GM20431 (cell line): ENCODE measurements around the gene L3MBTL3.

Experiments
- in situ Hi-C: fragments of 300-500 bp; cut with MseI, MboI; formaldehyde crosslinking; loops from one replicate; pipeline ENCODE4 v1.15.0; 2020; ENCODE audit warnings: low sequenced_read_pairs; ENCODE audit not compliant: unreplicated experiment

The L3MBTL3 gene

DNA sequence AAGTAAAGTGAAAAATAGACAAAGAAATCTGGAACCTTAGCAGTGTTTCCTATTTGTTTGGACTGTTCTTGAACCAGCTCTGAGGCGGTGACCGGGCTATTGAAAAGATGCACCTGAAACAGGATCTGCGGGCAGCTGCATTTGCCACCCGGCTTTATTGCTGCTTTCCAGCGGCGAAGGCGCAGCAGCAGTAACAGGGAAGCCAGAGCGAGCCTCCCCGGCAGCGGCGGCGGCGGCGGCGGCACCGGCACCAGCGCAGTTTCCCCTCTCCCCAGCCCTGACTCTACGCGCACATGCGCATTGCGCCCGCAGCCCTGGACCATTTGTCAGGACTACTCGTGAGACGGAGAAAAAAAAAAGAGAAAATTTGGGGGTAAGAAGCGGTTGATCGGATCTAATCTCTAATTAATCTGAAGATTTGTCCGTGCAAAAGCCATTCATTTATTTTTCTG, at the start of gene L3MBTL3:
Gene L3MBTL3 (plus strand): TSS at position 290 of the 452 bp plus-strand sequence. CDS start 24,119 bp downstream, outside the sequence.
- in situ Hi-C loops: no loop called here

DNA sequence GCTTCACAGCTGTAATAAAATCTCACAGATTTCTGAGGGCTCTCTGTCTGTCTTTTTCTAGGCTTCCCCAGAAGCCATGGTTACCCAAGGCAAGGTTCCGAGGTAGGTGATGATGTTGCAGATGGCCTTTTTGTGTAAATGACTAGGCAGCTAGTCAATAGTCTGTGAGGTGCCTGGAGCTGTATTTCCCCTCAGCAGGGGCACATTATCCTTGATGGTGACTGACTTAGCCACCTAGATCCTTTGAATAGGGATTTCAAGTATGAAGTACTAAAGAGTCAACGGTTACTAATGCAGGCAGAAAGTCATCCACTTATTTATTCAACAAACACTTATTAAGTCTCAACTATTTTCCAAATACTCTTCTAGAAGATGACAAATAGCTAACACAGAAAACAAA, 49.3 kb upstream of the L3MBTL3 start:
- in situ Hi-C loops: no loop called here

DNA sequence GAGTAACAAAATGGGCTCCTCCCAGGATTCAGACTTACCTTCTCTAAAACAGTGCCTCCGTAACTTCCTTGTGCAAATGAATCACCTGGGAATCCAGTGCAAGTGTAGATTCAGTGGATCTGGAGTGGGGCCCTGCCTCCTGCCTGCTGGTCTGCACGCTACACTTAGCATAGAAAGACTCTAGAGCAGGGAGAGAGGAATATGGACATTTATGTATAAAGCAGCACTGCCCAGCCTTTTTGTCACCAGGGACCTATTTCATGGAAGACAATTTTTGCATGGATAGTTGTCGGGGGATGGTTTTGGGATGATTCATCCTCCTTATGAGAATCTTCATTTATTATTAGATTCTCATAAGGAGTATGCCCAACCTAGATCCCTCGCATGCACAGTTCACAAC, 42.3 kb upstream of the L3MBTL3 start:
- in situ Hi-C loops: no loop called here

DNA sequence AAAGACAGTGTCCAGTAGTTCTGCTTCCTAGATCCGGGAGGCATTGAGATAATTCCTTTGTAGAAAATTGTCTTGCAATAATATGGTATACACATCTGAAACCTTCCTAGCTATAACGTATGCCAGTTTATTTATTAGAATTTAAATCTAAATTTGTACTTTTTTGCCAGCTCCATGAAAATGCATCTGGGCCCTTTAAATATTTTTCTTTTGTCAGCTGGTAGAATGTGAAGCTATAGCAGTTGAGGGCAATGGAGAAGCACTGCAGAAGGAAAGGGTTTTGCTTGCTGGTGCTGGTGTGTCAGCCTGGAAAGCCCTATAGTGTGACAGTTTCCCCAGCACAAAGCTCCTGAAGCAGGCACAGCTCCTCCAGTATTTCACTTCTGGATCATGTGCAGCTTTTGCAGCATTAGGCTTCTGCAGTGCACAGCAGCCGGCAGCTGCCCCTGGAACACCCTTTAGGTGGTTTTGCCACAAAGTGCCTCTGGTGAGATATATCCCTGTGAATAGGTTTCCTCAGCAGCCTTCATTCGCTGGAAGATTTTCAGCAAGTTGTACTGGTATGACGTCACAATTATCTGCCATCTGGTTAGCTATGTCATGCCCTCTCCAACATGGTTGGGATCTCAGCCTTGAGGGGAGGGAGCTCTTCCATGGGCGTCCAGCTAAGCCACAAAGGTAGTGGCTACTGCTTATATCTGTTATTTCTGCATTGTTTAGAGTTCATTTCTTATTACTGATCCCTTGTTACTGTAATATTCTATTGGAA, 40.0 kb upstream of the L3MBTL3 start:
- in situ Hi-C loops: no loop called here

DNA sequence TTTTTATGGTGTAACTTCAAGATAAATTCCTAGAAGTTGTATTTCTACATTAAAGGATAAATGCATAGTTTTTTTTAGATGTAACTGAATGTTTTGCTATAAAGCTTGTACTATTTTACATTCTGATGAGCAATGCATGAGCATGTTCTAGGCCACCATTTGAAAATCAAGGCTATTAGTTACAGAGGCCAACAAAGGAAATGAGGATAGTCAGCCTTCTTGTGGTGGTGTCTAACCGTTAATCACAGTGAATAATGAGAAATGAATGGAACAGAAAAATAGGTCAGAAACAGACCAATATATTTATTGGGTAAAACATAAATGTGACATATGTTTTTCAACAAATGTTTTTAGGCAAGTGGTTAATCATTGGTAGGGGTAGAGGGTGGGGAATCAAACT, 37.6 kb upstream of the L3MBTL3 start:
- in situ Hi-C loops: no loop called here

DNA sequence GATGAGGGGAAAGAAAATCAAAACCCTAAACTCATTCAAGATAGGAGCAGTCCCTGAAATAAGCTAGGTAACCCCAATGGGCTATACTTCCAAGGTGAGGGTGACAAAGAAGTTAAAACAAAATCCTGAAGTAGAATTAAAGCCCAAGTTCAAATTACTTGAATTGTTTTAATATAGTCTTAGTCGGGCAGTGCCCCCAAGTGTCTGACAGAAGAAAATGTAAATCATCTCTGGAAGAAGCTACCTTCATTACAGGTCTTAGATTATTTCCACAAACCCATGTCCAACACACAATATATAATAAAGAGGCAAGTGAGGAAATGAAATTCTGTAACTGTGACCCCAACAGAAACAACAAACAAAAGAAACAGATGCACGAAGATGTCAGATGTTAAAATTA, 36.8 kb upstream of the L3MBTL3 start:
- in situ Hi-C loops: no loop called here

DNA sequence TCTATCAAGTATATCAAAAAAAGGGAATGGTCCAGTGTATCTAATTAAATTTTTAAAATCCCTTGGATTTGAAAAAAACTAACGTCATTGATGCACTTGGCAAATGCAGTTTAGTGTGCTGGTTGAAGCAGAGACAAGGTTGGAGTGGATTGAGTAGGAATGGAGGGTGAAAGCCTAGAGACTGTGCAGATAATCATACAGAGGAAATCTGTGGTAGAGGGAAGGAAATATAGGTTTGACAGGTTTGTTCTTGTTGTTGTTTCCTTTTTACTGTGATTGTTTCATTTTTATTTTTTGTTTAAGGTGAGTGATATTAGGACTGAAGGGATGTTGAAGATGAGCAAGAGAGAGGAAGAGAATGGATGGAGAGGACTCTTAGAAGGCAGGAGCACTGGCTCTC, 29.0 kb upstream of the L3MBTL3 start:
- in situ Hi-C loops: no loop called here

DNA sequence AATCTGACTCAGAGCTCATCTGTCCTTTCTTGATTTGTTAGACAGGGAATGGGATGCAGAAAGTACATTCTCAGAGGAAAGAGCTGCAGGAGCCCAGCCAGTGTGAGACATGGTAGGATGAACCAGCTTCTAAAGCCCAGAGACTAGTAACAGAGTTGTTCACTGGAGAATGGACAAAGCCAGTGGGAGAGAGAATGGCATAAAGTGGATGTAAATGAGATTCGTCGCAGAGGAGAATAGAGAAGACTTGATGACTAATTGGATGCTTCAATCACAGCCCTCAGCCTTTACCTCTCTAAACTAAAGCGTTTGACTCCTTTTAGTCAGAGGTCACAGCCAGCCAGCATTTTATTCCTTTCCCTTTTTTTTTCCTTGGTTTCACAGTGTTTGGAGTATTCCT, 25.5 kb upstream of the L3MBTL3 start:
- in situ Hi-C loops: no loop called here

DNA sequence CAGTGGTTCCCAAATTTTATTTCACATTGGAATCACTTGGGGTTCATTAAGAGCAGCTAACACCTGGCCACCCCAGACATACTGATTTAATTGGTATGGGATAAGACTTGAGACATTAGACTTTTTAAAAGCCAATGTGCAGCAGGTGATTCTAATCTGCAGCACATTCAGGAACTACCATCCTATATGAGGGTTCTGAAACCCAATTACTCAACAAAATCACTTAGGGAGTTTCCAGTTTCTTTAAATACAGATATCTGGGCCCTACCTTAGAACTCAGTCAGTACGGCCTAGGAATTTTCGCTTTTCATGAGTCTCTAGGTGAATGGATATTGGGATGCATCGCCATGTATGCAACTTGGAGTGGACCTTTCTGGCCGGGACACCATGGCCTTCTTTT, 24.0 kb upstream of the L3MBTL3 start:
- in situ Hi-C loops: no loop called here

DNA sequence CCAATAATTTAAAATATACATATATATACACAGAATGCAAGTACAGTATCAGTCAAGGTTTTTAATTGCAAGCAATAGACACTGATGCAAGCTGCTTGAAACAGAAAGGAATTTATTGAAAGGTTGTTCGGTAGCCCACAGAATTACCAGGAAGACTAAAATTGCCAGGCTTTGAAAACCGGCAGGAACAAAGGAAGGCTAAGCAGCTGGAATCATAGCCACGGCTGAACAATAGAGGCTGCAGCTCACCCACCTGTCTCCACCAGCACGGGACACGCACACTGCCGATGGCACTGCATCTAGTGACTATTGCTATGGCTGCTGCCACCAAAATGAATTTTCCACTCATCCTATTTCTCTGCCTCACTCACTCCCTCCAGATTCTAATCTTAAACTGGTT, 22.0 kb upstream of the L3MBTL3 start:
- in situ Hi-C loops: no loop called here

DNA sequence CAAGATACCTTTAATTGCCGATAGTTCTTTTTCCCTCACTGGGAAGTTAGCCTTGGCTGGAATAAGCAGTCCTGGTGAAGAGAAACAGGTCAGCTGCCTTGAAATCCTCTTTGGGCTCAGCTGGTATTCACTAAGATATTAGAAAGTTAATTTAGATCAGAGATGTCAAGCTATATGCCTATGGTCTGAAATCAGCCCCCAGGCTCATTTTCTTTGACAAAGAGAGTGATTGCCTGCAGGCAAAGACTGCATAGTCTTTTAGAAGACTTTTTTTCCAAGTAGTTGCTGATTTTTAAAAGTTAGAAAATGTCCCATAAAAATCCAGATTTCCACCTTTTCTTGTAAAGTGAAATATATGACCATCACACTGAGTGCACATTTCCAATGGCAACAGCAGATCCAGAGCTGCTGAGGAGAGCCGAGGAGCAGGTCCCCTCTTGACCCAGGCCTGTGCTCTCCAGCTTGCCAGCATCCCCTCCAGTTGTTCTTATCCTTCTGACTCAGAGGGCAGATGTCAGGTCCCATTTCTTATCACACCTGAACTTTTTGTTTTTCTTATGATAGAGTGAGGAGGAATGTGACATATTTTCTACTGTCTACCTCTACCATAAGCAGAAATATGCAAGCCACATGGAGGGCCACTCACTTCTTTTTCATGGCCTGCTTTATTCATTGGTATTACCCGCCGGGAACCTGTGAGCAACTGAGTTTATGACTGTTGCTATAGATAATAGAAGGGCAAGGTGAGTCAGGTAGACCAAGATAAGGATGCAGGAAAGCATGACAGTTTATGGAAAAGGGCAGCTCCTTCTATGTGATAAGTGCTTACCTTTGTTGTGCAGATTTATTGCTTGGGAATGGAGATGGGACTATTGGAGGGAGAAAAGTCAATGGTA, 17.6 kb upstream of the L3MBTL3 start:
- in situ Hi-C loops: no loop called here

DNA sequence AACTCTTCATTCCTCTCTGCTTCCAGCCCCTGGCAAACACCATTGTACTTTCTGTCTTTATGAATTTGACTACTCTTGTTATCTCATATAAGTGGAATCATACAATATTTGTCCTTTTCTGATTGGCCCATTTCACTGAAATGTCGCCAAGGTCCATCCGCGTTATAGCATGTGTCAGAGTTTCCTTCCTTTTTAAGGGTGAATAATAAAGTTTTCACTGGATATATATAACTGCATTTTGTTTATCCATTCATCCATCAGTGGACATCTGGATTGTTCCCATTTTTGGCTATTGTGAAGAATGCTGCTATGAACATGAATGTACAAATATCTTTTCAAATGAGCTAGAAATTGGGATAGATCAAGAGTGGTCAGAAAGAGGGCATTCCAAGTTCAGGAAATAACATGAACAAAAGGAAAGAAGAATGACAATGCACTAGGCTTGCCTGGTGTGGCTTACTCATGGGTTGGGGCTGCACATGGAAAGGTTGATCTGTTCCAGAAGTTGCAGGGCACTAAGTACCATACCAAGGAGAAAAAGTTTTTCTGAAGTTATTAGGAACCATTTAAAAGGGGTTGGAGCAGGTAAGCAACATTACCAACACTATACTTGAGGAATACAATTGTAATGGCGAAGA, 10.0 kb upstream of the L3MBTL3 start:
- in situ Hi-C loops: no loop called here

DNA sequence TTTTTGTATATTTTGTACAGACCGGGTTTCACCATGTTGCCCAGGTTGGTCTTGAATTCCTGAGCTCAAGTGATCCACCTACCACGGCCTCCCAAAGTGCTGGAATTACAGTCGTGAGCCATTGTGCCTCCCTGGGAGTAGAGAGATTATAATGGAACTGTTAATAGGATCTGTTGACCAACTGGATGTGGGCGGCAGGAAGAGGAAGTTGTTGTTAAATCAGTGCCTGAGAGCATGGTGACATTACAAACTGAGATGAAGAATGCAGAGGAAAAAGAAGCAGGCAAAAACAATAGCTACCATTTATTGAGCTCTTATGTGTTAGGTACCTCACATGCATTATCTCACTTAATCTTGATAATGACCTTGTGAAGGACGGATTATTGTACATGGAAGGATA, 9.2 kb upstream of the L3MBTL3 start:
- in situ Hi-C loops: no loop called here

DNA sequence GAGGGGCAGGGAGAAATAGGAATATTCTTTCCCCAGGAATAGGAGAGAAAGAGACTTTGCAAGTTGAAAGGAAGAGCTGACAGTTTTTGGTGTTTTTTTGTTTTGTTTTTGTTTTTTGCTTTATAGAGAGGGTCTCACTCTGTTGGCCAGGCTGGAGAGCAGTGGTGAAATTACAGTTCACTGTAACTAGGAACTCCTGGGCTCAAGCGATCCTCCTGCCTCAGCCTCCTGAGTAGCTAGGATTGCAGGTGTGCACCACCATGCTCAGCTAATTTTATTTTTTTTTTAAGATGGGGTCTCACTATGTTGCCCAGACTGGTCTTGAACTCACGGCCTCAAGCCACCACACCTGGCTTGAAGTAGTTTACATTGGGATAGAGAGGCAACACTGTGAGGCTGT, 8.0 kb upstream of the L3MBTL3 start:
- in situ Hi-C loops: no loop called here

DNA sequence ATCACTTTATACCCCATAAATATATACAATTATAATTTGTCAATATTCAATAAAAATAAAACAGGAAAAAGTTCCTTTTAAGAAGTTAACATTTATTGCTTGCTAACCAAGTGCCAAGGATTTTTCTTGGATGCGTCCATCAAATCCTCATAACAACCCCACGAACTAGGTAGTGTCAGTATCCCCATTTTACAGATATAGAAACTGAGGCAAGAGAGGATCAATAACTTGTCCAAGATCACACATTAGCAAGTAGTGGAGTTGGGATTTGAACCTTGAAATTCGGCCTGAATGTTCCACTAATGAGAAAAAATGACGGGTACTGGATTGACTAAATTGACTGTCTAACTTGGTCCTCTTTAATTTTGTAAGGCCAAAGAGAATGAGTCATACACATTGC, 5.7 kb upstream of the L3MBTL3 start:
- in situ Hi-C loops: no loop called here

DNA sequence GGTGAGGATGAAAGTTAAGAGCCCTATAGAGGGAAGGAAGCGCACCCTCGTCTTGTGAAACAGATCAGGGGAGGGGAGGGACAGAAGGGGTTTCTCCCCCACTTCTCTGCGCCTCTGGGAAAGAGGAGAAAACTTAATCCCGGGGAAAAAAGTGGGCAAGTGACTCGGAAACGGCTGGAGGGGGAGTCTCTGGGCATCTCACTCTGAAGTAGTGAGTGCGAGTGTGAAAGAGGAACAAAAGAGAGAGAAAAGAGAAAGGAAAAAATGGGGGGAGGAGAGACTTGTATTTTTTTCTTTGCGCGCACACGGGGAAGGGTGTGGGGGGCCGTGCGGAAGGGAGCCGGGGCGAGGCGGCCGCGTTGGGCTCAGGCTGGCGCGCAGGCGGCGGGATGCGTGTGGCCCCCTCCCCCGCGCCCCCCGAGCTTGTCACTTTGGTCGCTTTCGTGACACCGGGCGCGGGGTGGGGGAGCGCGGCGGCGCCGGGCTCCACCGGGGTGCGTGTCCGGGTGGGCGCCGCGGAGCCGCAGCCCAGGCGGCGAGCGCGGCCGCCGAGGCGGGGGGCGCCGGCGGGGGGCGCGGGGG, 454 bp downstream of the L3MBTL3 start:
- in situ Hi-C loops: no loop called here

DNA sequence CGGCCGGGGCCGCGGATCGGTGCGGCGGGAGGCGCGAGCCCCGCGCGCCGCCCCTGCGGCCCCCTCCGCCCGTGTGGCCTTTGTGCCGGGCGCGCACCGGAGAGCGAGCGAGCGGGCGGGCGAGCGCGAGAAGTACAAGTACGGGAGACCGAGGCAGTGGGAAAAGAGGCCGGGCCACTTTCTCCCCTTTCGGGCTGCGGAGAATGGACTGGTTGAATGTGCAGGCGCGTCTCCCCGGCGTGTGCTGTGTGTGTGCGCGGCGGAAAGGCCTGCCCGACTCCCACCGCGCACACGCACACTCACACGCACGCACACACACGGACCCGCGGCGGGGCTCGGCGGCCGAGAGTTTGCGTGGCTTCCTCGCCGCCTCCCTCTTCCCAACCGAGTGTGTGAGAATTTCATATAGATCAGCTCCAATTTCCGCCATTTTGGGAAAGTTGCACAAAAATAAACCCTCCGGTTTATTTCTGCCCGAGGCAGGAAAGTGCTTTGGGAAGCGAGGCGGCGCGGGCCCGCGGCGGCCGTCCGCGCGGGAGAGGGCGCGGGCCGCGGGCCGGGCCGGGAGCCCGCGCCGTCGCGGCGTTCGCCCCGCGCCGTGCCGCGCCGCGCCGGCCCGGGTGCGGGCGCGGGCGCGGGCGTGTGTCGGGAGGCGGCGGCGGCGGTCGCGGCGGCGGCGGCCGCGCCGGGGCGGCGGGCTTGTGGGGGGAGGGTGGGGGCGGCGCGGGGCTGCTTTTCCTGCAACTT, 1.1 kb downstream of the L3MBTL3 start:
- in situ Hi-C loops: no loop called here

DNA sequence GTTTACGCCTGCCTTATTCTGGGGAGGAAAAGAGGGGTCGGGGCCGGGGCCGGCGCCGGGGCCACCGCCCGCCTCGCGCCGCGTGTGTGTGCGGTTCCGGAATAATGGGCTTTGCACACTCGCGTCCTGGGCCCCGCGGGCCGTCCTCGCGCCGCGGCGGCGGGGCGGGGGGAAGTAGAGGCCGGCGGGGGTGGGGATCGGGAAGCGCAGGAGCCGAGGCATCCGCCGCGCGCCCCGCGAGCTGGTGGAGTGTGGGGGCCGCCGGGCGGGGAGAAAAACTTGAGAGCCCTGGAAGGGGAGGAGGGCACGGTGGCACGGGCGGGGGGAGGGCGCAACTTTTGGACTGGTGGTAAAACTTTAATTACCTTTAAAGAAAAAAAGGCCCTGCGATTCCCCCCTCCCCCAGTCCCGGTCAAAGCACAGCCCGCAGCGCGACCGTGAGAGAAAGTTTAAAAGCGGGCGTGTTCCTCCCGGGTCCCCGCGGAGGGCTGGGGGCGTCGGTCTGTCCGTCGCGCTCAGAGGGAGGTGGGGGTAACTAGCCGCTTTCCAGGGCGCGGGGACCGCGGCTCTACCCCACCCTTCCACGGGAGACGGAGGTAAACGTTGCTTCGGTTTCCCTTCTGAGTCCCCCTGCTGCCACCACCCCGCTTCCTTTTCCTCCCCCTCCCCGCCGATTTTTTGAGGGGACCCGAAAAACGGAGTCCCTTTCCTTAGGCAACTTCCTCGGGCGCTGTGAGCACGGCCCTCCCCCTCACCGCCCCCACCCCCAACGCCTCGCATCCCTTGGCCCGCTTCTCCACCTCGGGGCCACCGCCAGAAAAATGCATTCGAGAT, 1.9 kb downstream of the L3MBTL3 start:
- in situ Hi-C loops: no loop called here
